GM21717 (cell line): ENCODE measurements around the gene BICD1.

ENCODE experiments used
- ATAC-seq: cut with Tn5 transposase; IDR thresholded peaks from one replicate; pipeline ENCODE4 v1.9.1; 2021; ENCODE audit warnings: mild to moderate bottlenecking, moderate library complexity; ENCODE audit not compliant: unreplicated experiment

Gene BICD1

DNA sequence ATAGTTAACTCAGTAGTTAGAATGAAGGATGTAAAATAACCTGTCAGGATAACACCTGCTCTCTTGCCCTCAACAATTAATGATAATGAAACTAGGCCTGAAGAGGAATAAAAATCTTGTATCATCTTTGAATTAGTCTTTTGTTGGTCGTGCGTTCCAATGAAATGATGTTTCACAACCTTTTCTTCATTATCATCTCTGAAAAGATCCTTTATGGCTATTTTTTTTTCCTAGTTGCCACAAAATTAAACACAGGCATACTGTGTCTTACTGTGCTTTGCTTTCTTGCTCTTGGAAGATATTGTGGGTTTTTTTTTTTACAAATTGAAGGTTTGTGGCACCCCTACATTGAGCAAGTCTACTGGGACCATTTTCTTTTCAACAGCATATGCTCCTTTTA lies 128.6 kb downstream of the BICD1 start:
- no peak for ATAC-seq

DNA sequence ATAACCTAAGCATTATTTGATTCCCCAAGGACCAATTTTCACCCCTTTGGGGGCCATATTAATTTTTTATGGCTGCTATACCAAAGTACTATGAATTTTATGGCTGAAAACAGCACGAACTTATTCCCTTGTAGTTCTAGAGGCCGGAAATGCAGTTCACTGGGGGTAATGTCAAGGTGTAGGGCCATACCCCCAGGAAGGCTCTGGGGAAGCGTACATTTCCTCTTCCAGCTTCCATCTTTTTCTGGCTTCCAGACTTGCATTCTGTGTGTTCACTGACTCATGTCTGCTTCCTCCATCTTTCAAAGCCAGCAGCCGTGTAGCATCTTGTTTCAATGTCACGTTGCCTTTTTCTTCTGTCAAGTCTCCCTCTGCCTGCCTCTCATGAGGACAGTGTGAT lies 133.5 kb downstream of the BICD1 start:
- ATAC-seq: no peak

DNA sequence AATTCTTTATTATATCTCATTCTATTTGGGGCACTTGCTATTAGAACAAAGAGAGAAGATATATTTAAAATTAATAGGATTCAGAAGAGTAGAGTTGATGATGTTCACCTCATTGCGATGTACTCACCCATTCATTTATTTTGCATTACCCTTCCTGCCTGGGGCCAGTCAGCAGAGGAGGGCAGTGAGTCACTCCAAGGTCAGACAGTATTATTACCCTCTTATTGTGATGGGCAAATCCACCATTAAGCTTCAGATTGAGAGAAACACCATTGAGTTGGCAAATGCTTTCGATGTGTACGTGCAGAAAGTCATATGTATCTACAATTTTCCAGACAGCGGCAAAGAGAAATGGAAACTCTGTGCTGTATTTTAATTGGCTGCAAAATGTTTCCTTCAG lies 134.2 kb downstream of the BICD1 start:
- ATAC-seq: no peak

DNA sequence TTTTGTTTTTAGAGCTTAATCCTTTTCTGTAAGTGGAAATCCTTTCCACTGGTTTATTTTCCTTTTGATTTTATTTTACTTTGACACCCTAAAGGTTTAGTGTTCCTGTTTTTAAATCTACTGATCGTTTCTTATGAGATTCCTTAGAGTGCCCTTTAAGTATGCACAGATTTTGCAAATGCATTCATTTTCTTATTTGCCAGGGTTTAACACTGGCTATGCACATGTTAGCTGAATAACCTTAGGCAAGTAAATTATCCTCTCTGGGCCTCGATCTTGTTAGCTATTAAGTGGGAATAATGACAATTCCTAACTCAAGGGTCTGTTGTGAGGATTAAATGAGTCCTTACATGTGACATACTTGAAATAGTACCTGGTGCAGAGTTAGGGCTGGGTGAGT lies 136.0 kb downstream of the BICD1 start:
- no peak for ATAC-seq

DNA sequence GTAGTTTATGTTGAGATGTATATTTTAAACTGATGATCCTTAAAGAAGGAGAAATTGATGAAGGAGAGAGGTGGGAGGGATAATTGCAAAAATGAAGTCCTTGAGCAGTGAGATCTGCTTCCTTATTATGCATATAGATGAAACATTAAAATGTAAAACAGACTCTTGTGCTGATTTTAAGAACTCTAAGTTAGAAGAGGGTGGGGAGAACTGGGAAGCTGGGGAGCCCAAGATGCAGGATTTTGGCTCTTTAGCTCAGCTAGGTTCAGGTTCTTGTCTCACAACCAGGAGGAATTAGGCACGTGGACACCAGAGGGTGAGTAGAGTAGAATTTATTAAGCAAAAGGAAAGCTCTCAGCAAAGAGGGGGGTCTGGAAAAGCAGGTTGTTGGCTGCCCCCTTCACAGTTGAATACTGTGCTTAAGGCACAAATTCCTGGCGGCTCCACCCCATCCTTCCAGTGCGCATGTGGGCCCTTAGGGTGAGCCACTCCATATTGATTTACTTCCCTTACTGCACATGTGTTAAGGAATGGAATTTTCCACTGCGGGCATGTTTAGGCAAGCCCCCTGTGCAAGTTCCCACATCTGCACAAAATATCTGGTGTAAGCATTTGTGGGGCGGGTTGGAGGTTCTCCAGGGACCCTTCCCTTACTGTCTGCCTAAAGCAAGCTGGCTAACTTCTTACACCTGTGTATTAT lies 141.9 kb downstream of the BICD1 start:
- ATAC-seq: no peak

DNA sequence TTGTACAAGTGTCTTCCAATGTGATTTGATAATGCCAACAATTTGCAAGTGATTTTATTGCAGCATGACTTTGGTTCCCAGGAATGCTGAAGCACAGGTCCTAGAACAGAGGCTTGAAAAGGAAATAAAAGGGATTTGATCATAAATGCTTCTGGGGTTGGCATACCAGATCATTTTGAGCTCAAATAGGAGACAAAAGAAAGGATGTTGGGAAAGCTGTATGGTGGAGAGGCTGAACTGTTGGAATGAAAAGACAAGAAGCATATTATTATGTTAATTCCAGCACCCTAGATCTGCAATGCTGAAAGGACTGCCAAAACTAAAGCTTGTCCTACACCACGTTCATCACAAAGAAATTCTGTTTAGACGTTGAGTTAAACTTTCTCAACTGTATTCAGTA lies 143.1 kb downstream of the BICD1 start:
- no peak for ATAC-seq

DNA sequence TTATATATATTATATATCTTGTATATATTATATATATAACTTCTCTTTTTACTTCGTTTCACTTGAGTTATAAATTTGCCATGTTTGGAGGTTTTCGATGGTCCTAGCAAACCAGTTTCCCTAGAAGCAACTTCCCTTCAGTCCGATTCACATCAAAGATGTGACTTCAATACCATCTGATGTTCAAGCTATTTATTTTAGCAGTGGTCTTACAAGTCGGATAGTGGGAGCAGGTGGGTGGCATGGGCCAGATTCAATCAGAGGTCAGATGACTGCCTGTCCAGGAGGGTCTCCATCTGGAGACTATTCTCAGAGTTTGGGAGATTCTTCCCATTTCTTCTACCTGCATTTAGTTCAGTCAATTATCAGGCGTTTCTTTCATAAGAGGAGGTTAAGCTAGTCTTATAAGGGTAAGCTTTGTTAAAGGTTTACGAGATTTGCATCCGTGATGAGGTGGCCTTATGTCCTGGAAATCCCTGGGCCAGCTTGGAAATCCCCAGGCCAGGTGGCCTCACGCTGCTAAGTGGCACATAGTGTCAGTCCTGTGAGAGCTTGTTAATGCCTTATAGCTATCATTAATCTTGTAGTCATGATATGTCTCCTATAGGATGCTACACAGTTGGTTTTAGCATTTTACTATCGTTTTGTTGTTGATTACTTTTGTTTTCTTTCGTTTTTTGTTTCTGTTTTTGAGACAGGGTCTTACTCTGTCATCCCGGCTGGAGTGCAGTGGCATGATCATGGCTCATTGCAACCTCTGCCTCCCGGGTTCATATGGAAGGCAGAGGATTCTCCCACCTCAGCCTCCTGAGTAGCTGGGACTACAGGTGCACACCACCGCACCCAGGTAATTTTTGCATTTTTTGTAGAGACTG lies 145.8 kb downstream of the BICD1 start:
- ATAC-seq: peak; percentile 92

DNA sequence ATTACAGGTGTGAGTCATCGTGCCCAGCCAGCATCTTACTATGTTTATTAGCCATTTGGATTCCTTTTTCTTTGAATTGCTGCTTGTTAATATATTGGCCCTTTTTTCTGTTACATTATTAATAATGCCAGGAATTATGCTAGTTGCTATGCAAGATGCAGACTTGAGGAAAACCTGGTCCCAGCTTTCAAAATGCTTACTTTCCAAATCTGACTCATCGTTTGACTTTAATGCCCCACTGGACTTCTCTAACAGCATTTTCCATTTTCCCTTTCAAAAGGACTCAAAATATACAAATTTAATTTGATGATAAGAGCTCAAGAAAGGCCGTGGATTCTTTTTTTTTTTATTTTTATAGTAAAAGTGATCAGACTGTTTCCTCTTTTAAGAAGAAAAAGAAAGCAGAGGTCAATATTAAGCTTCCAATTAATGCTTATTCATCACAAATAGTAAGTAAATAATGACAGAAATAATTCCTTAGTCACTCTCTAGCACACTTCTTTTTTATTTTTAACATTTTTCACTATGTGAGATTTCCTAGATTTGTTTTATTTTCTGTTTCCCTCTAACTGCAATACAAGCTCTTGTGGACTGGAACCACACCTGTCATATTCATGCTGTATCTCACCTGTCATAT lies 146.6 kb downstream of the BICD1 start:
- no peak for ATAC-seq

DNA sequence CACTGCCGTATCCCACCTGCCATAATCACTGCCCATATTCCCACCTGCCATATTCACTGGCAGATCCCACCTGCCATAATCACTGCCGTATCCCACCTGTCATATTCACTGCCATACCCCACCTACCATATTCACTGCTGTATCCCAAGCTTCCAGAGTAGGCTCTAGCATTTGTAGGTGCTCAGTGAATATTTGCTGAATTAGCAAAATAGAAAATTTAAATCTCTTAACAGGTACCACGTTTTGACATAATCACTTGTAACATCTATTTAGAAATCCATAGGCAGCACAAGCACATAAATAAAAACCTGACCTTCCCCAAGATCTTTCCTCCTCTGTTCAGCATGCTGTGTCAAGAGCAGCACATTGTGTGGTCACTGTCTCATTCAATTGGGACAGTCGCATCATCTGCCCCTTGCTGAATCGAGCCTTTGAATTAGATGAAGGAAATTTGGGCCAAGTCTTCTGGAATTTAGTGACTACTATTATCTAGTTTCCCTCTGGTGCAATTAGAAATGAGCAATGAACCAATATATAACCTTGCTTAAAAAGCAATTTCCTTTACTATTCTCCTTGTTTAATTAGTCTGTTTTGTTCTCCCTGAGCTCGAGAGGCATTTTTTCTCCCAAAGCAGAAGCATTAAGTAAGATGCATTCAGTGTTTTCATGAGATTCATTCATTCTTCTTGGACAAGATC lies 147.8 kb downstream of the BICD1 start:
- no peak for ATAC-seq

DNA sequence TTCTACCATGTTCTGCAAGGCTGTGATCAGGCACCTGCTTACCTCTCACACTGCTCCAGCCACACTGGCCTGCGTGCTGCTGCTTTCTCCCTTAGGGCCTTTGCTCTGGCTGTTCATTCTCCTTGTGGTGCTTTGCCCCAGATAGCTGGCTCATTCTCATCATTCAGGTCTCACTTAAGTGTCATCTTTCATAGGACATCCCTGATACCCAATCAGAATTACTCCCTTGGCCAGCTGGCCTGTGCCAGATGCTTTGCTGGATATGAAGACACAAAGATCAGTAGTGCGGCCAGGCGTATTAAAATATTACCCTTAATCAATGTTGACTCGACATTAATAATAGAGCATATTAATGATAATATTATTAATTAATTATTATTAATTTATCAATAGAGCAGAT lies 148.9 kb downstream of the BICD1 start:
- ATAC-seq: no peak

DNA sequence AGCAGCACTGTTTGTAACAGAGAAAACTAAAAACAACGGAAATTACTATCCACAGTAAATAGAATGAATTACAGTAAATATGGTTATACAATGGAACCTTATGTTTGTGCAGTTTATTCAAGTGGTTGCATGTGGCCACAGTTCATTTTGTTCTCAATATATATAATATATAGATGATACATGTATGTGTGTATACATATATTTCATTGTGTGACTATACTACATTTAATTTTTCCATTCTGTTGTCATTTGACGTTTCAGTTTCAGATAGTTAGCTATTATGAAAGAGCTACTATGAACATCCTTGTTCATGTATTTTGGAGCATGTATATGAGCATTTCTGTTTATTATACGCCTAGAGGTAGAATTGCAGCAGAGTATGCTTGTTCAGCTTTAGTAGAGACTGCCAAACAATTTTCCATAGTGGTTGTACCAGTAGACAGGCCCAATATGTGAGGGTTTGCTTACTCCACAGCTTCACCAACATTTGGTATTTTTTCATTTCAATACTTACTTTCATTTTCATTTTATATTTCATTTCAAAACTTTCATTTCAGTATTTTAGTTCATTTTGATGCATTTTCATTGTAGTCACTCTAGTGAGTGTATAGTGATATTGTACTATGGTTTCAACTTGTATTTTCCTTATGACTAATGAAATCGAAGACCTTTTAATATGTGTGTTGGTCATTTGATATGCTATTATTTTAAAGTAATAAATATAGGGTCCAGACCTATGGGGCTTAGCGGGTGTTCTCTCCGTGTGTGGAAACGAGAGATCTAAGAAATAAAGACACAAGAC lies 151.2 kb downstream of the BICD1 start:
- ATAC-seq: no peak

DNA sequence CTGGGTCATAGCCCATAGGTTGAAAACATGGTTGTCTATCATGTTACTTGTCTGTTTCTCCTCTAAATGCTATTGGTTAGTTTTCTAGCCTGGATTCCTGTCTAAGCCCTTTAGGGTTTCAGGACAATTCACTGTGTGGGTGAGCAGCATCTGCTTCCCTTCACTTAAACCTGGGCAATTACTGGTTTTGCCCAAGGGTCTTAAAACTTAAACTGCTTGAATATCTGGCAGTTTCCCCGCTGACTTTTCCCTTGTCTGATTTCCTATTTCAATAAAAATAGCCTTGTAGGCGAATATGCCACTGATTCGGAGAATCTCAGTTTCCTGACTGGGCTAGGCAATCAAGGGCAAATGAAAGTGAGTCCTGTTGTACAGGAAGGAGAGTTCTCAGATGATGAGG lies 154.0 kb downstream of the BICD1 start:
- no peak for ATAC-seq

DNA sequence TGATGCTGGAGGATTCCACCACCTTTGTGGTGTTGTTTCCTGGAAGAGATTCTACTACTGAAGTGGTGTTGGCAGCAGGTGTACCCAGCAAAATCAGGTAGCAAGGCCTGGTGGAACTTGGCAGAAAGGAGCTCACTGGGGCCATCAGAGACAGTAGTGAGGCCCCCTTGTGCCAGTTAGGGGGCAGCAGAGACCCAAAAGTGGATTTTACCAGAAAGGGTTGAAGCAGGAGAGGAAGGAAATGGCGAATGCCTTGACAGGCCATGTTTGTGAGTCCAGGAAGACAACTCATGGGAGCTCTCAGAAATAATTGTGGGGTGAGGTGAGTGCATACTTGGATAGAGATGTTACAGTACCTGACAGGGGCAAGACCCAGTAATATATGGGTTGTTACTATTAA lies 155.0 kb downstream of the BICD1 start:
- no peak for ATAC-seq

DNA sequence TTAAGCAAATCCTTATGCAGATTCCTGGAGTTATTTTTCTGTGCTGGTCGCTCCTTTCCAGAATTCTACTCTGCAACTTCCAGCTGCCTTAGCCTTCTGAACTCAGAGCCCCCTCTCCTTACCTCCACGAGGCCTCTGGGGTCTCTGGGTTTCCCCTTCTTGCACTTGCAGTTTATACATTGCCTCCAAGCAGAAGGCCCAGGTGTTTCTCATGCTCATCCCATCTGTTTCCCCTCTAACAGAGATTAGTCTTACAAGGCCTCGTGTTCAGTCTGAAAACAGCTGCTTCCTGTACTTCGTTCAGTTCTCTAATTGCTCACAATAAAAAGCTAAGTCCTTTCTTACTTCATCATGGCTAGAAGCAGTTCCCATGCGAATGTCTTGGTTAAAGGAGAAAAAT lies 158.3 kb downstream of the BICD1 start:
- peak; percentile 59 for ATAC-seq

DNA sequence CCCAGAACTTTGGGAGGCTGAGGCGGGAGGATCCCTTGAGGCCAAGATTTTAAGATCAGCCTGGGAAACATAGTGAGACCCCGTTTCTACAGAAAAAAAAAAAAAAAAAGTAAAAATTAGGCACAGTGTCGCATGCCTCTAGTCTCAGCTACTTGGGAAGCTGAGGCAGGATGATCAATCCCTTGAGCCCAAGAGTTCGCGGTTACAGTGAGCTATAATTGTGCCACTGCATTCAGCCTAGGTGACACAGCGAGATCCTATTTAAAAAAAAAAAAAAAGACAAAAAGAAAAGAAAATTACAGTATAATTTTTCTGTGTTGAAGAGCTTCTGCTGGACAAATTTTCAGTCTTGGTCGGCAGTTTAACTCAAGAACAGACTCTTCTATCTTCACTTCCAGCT lies 158.8 kb downstream of the BICD1 start:
- ATAC-seq: no peak

DNA sequence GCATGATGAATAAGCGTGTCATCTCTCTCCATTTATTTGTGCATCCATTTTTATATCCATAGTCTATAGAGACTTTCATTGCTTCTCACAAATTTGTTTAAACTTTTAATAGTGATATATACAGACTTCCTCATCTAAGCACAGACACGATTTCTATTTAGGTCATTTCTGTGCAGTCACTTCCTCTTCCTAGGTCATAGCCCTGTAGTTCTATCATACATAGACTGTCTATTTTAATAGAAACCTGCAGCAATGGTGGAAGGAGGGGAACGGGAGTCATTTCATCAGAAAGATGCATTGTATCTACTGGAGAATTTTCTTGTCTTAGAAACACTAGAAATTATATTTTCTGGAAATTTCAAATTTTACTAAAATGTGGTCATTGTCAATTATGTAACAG lies 159.3 kb downstream of the BICD1 start:
- ATAC-seq: no peak

DNA sequence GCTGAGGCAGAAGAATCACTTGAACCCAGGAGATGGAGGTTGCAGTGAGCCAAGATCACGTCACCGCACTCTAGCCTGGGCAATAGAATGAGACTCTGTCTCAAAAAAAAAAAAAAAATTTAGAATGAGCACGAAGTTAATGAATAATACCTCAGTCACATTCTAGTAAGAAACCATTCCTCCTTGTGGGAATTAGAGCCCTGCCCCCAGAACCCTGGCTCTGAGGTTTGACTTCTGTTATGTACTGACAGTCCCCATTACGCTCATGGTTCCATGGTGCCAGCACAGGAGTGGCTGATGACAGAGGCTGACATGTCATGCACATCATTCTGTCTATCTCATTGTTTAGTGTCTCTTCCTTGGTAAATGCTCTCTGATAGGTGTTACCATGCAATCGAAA lies 160.1 kb downstream of the BICD1 start:
- no peak for ATAC-seq

DNA sequence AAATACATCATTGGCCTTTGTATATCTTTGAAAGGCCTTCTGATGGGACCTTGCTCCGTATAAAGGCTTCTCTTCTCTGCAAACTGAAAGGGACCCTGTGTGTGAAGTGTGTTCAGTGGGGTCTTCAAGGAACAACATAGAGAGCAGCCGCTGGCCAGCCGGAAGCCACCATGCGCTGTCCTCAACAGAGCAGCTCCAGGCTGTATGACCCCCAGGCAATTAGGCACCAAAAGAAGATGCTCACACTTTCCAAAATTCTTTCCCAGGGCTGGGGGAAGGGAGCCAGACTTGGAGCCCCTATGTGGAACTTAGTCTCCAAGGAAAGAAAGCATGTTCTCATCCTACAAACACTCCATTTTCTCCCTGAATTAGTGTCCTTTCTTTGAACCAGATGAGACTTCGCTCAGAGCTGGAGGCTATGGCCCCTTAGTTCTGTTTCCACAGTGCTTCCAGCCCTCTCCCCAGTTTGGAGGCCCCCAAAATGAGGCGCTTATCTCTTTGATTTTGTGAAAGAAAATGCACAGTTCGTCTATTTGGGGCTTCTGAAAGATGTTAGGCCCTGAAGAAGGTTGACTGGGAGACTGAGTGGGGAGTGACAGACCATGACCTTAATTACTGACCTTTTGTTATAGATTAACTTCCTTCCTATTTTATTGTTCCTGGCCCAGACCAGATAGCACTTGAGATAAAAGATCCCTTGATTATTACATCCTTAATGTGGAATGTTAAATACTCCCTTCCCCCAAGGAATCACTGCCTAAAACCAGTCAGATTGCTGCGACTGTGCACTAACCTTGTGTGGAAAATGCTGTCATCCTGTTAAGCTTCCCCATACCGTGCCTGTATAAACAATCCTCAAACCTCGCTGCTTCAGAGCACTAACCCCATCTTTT lies 164.4 kb downstream of the BICD1 start:
- no peak for ATAC-seq

DNA sequence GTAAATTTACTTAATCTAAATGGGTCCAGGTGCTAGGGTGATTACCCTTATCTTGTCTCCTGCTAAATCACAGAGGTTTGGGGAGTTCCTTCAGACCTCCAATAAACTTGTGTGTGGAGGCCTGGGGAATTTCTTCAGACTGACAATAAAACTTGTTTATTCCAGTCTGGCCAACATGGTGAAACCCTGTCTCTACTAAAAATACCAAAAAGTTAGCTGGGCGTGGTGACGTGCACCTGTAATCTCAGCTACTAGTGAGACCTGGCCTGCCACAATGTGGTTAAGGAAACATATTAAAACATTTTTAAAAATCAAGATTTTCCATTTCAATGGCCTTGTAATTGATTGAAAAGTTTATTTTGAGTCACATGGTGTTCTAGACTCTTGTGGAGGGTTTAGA lies 165.8 kb downstream of the BICD1 start:
- ATAC-seq: no peak
